ENCODE measurements around the gene RMC1.
A peak's percentile ranks its signal among the peaks of the same experiment; 100 is the strongest.
"Not testable (repeated sequence)": the region's sequence is repeated elsewhere in the genome, so short reads cannot be mapped to it uniquely, and the experiment has no call there.

Gene RMC1

DNA sequence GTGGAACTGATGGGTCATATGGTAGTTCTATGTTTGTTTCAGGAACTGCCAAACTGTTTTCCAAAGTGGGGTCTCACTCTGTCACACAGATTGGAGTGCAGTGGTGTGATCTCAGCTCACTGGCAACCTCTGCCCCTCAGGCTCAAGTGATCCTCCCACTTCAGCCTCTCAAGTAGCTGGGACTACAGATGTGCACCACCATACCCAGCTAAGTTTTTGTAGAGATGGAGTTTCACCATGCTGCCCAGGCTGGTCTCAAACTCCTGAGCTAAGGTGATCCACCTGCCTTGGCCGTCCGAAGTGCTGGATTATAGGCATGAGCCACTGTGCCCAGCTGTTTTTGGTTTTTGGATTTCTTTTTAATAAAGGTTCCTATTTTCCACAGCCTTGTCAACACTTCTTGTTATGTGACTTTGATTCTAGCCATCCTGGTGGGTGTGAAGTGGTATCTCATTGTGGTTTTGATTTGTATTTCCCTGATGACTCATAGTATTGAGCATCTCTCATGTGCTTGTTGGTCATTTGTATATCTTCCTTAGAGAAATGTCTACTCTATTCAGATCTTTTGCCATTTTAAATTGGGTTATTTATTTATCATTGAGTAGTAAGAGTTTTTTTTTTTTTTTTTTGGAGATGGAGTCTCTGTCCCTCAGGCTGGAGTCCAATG, 60.2 kb downstream of the RMC1 start:
- DNase-seq (ENCODE audit: low spot score): peak; percentile 12

- no peak for DNase-seq (ENCODE audit: low spot score)
Observed at GRCh38 chr18:23565916-23566547, 62.7 kb downstream of the RMC1 start.

DNA sequence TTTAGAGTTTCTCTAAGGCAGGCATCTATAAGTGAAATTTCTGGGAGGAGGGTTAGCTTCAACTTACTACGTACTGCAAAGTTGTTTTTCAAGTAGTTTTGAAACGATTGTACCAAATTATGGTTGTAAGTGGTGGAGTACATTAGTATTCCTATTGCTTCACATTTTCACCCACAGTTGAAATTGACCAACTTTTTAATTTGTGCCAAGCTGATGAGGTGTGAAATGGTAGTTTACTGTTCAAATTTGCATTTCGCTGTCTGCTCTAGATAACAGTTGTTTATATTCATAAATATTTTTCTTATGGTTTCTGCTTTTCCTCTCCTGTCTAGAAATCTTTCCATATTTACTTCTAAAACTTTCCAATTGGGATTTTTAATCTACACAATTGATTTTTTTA, 64.4 kb downstream of the RMC1 start:
- no peak for DNase-seq (ENCODE audit: low spot score)

GRCh38 chr18:23568281-23569138, 65.2 kb downstream of the RMC1 start:
- no peak for DNase-seq (ENCODE audit: low spot score)

GRCh38 chr18:23569299-23570063, 66.2 kb downstream of the RMC1 start:
- no peak for DNase-seq (ENCODE audit: low spot score)

DNA sequence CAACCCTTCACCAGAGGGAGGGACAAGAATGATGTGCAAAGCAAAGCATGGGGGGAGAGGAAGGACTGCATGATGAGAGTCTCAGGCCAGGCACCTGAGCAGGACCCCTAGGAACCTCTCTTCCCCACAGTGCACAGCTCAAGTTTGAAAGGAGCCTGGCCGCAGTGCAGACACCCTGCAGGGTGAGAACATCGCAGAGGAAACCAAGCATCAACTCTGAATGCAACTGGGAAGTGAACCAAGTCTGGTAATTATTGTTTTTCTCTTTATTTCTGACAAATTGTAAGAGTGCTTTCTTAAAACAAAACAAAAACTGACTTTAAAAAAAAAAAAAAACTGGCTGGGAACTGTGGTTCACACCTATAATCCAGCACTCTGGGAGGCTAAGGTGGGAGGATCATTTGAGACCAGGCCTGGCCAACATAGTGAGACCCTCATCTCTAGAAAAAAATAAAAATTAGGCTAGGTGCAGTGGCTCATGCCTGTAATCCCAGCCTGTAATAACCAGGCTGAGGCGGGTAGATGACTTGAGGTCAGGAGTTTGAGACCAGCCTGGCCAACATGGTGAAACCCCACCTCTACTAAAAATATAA, 67.7 kb downstream of the RMC1 start:
- DNase-seq (ENCODE audit: low spot score): no peak

- no peak for DNase-seq (ENCODE audit: low spot score)
Observed at GRCh38 chr18:23572012-23572411, 68.7 kb downstream of the RMC1 start.

DNA sequence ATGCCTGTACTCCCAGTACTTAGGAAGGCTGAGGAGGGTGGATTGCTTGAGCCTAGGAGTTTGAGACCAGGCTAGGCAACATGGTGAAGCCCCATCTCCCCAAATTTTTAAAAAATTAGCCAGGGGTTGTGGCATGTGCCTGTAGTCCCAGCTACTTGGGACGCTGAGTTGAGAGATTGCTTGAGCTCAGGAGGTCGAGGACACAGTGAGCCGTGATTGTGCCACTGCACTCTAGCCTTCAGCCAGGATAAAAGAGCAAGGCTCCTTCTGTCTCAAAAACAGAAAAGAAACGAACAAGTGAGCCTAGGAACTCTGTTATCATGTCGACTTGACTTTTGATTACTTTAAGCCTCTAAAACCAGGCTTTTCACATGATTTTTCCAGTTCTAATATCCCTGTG, 69.3 kb downstream of the RMC1 start:
- DNase-seq (ENCODE audit: low spot score): no peak

DNA sequence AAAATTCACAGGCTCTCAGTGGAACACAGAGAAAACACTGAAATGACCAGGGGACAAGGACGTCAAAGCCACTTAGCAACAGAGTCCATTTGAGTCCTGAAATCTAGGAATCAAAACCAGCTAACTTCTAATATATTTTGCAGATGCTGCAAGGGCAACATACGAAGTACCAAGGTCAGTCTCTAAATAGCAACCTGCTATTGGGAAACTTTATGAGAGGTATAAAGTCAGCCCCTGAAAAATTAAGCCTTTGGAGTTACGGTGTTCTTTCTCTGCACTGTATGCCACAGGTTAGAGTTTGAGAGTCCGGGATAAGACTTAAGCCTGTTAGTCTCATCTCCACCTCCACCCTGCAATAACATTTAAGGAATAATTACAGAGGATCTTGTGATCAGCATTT, 69.7 kb downstream of the RMC1 start:
- DNase-seq (ENCODE audit: low spot score): no peak

DNA sequence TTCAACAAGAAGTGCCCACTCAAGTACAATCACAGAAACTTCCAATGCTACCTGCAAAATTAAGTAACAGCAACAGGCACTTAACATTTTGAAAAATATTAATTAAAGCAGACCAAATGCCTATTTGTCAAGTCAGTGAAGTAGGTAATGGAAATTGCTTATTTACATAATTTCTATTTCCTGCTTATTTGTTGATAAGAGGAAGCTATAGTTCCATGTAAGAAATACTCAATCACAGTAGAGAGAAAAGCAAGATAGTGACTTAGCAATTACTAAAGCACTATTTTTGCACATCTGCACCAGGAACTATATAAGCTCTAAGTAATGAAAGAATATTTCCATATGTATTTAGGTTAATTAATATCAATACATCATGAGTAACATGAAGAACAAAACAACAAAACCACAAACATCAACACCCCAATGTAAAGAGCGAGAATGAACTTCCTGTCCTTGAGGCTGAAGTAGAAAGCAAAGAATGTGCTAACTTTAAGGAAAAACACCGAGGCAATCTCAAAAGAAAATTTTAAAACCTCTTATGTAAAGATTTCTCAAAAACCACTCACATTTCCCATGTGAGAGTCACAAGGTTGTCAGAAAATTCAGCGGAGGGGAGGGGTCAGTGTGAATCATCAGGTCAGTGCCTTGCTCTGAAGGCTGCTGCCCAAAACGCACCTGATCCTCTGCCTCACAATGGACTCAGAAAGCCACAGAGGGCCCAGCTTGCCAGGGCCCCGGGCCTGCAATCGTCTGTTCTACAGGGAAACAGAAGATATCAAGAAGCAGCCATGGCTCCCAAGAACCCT, 70.5 kb downstream of the RMC1 start:
- DNase-seq (ENCODE audit: low spot score): peak; percentile 41

- no peak for DNase-seq (ENCODE audit: low spot score)
Observed at GRCh38 chr18:23574611-23575308, 71.4 kb downstream of the RMC1 start.

- DNase-seq (ENCODE audit: low spot score): no peak
Observed at GRCh38 chr18:23575309-23575651, 72.0 kb downstream of the RMC1 start.

- not testable (repeated sequence) for DNase-seq (ENCODE audit: low spot score)
Observed at GRCh38 chr18:23577521-23577920, 74.2 kb downstream of the RMC1 start.

GRCh38 chr18:23578067-23578701, 74.9 kb downstream of the RMC1 start:
- no peak for DNase-seq (ENCODE audit: low spot score)

- no peak for DNase-seq (ENCODE audit: low spot score)
Observed at GRCh38 chr18:23578891-23579653, 75.8 kb downstream of the RMC1 start.

GRCh38 chr18:23580677-23581367, 77.5 kb downstream of the RMC1 start:
- no peak for DNase-seq (ENCODE audit: low spot score)

Measured in COLO829 (cell line).